ENCODE measurements around the gene PLCB4. TPM values are rescaled to one million over a fixed set of nuclear protein-coding genes. Genes with fewer than 3 reads are reported as not detected.

PLCB4 gene
- polyA plus RNA-seq, 3 donors, result not detected

DNA sequence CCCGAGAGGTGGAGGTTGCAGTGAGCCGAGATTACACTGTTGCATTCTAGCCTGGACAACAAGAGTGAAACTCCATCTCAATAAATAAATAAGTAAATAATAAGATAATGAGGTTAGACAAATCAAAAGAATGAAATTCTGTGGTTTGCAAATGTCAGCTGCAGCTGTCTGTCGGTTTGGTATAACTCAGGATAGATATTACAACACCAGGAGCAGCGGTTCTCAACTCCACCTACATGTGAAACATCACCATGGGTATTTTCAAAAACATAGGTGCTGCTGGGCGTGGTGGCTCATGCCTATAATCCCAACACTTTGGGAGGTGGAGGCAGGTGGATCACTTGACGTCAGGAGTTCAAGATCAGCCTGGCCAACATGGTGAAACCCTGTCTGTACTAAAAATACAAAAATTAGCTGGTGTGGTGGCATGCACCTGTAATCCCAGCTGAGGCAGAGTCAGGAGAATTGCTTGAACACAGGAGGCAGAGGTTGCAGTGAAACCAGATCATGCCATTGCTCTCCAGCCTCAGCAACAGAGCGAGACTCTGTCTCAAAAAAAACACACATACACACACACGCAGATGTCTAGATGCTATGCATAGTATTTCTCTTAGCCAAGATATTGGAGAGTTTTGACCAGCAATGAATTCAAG, 319.4 kb downstream of the PLCB4 start:
- no peak for DNase-seq
- Histone ChIP-seq H3K4me1 (ENCODE audit: control insufficient read depth in 1 of 2, insufficient read depth in 2 of 2, low read length in 2 of 2) (peaks cover 3 to 4% of the 10 kb centered on the region in 2 donors), H4K20me1 (ENCODE audit: insufficient read depth, low read length) (no peaks in the 10 kb centered on the region), H3K36me3 (replicated peaks in 1 of 2; ENCODE audit: control insufficient read depth in 1 of 2, insufficient read depth in 2 of 2, low read length in 2 of 2) (no peaks in the 10 kb centered on the region), H3K4me2 (replicated peaks; ENCODE audit: extremely low read depth, low read length, poor library complexity, severe bottlenecking) (no peak overlapping the region), H3K27ac (ENCODE audit: low read depth in 1 of 2, low read length in 2 of 2) (no peak overlapping the region), H3K4me3 (replicated peaks in 1 of 3; ENCODE audit: low read depth in 2 of 3, low read length in 3 of 3) (no peak overlapping the region), H3K27me3 (ENCODE audit: control insufficient read depth in 2 of 2, insufficient read depth in 2 of 2, low read length in 2 of 2) (no peaks in the 10 kb centered on the region), H3K9ac (ENCODE audit: insufficient read depth, low read length, poor library complexity, severe bottlenecking) (no peak overlapping the region), H3K9me3 (replicated peaks in 1 of 2; ENCODE audit: control insufficient read depth in 1 of 2, insufficient read depth in 1 of 2, low read length in 2 of 2) (peaks cover 4 to 12% of the 10 kb centered on the region in 2 donors), H2AFZ (ENCODE audit: insufficient read depth, low read depth, low read length, poor library complexity, severe bottlenecking) (no peak overlapping the region), H3K79me2 (ENCODE audit: insufficient read depth, low read length) (no peaks in the 10 kb centered on the region)
- TF ChIP-seq, protein P1, sequence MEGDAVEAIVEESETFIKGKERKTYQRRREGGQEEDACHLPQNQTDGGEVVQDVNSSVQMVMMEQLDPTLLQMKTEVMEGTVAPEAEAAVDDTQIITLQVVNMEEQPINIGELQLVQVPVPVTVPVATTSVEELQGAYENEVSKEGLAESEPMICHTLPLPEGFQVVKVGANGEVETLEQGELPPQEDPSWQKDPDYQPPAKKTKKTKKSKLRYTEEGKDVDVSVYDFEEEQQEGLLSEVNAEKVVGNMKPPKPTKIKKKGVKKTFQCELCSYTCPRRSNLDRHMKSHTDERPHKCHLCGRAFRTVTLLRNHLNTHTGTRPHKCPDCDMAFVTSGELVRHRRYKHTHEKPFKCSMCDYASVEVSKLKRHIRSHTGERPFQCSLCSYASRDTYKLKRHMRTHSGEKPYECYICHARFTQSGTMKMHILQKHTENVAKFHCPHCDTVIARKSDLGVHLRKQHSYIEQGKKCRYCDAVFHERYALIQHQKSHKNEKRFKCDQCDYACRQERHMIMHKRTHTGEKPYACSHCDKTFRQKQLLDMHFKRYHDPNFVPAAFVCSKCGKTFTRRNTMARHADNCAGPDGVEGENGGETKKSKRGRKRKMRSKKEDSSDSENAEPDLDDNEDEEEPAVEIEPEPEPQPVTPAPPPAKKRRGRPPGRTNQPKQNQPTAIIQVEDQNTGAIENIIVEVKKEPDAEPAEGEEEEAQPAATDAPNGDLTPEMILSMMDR (IDR thresholded peaks at IDR 0.05), result no peak
- no peak overlapping the region for H3K4me3 Mint-ChIP-seq
- intact Hi-C loops (cut with micrococcal nuclease), result no loop called here
- peaks cover 5% of the 10 kb centered on the region for H3K4me1 Mint-ChIP-seq
- H3K27me3 Mint-ChIP-seq (ENCODE audit: low read depth in 3 of 3), result peaks cover 2 to 4% (median 4%) of the 10 kb centered on the region in 3 donors
- peaks cover 0 to 6% (median 5%) of the 10 kb centered on the region in 7 donors for H3K9me3 Mint-ChIP-seq
- H3K36me3 Mint-ChIP-seq, result no peaks in the 10 kb centered on the region
- H3K27ac Mint-ChIP-seq, result peak overlapping the region in 1 of 7 donors; percentile 21
- 100% methylated on average over 1 of the region's 8 CpGs for WGBS (ENCODE audit: insufficient coverage)

DNA sequence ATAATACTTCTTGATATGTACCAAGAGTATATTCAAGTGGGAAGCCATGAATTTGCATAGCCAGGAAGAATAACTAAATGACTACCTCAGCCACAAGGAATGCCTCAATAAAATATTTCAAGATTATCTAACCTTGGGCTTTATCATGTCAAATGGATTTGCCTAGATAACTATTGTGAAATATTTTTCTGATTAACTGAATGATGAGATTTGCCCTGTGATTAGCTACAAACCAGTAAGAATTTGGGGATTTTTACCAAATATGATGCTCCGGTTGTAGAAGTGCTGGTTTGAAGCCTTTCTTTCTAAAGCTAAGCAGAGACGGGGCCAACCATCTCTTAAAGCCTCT, 319.9 kb downstream of the PLCB4 start:
- no peak overlapping the region for H2AFZ ChIP-seq (ENCODE audit: insufficient read depth, low read depth, low read length, poor library complexity, severe bottlenecking)
- no peaks in the 10 kb centered on the region for H3K36me3 ChIP-seq (replicated peaks in 1 of 2; ENCODE audit: control insufficient read depth in 1 of 2, insufficient read depth in 2 of 2, low read length in 2 of 2)
- H3K27me3 Mint-ChIP-seq (ENCODE audit: low read depth in 3 of 3), result peaks cover 2 to 4% (median 4%) of the 10 kb centered on the region in 3 donors
- intact Hi-C loops (cut with micrococcal nuclease), result no loop called here
- no peaks in the 10 kb centered on the region for H3K27me3 ChIP-seq (ENCODE audit: control insufficient read depth in 2 of 2, insufficient read depth in 2 of 2, low read length in 2 of 2)
- H3K4me2 ChIP-seq (replicated peaks; ENCODE audit: extremely low read depth, low read length, poor library complexity, severe bottlenecking), result no peak overlapping the region
- no CpG with 5 or more reads among the region's 2 CpGs for WGBS (ENCODE audit: insufficient coverage)
- H3K9me3 ChIP-seq (replicated peaks in 1 of 2; ENCODE audit: control insufficient read depth in 1 of 2, insufficient read depth in 1 of 2, low read length in 2 of 2), result peaks cover 4 to 12% of the 10 kb centered on the region in 2 donors
- H3K4me1 ChIP-seq (ENCODE audit: control insufficient read depth in 1 of 2, insufficient read depth in 2 of 2, low read length in 2 of 2), result peaks cover 5 to 8% of the 10 kb centered on the region in 2 donors
- no peak overlapping the region for H3K27ac Mint-ChIP-seq
- H3K79me2 ChIP-seq (ENCODE audit: insufficient read depth, low read length), result no peaks in the 10 kb centered on the region
- peaks cover 10% of the 10 kb centered on the region for H3K4me1 Mint-ChIP-seq
- no peaks in the 10 kb centered on the region for H4K20me1 ChIP-seq (ENCODE audit: insufficient read depth, low read length)
- no peak overlapping the region for H3K27ac ChIP-seq (ENCODE audit: low read depth in 1 of 2, low read length in 2 of 2)
- no peaks in the 10 kb centered on the region for H3K36me3 Mint-ChIP-seq
- TF ChIP-seq, protein P1 (IDR thresholded peaks at IDR 0.05), result no peak
- DNase-seq, result no peak
- H3K9me3 Mint-ChIP-seq, result peaks cover 0 to 6% (median 5%) of the 10 kb centered on the region in 7 donors
- no peak overlapping the region for H3K4me3 Mint-ChIP-seq
- H3K4me3 ChIP-seq (replicated peaks in 1 of 3; ENCODE audit: low read depth in 2 of 3, low read length in 3 of 3), result no peak overlapping the region
- no peak overlapping the region for H3K9ac ChIP-seq (ENCODE audit: insufficient read depth, low read length, poor library complexity, severe bottlenecking)

Data from CD14-positive monocyte (primary cell).